Activated CD8-positive, alpha-beta memory T cell treated with anti-CD3 and anti-CD28 coated beads for 24 hours (primary cell): Measurements from ENCODE around the gene TSBP1.
"Not testable (repeated sequence)": the region's sequence is repeated elsewhere in the genome, so short reads cannot be mapped to it uniquely, and the experiment has no call there.

Source experiments
- DNase-seq: peaks from one replicate; pipeline ENCODE4 v3.0.0-alpha.2; 2020

TSBP1 gene

DNA sequence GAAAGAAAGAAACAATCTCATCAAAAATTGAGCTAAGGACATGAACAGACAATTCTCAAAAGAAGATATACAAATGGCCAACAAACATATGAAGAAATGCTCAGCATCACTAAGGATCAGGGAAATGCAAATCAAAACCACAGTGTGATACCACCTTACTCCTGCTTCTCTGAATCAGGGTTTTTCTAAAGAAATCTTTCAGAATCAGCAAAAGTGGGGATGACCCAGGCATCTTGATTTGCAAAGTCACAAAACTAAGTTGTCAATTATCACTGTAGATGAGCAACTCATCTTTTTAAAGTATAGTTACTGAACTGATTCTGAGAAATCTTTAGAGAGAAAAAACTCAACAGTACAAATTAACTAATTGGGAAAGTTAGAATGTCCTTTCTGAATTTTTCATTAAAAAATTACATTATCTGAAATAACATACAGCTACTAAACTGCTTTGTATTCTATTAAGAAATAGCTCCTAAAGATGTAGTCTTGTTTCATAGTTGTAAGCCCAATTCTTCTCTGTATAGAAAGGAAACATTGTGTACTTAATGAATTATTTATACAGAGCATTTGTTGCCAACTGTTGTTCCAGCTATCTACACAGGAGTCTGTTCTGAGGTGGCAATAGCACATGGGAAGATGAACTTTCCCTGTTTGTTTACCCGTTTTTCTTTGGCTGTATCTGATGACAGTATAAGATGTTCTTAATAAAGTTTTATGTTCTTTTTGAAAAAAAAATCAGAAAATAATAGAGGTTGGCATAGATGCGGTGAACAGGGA is 97.7 kb downstream of the TSBP1 start:
- DNase-seq, result not testable (repeated sequence)

DNA sequence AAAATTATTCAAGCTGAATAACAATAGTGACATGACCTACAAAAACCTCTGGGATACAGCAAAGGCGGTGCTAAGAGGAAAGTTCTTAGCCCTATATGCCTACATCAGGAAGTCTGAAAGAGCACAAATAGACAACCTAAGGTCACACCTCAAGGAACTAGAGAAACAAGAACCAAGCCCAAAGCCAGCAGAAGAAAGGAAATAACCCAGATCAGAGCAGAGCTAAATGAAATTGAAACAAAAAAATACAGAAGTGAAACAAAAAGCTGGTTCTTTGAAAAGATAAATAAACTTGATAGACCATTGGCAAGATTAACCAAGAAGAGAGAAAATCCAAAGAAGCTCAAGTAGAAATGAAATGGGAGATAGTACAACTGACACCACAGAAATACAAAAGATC is 100.3 kb downstream of the TSBP1 start:
- no peak for DNase-seq

- DNase-seq, result not testable (repeated sequence)
Observed at GRCh38 chr6:32268459-32268858, 103.2 kb downstream of the TSBP1 start.

GRCh38 chr6:32267035-32267434 is 104.7 kb downstream of the TSBP1 start:
- DNase-seq, result no peak

GRCh38 chr6:32257262-32257661 is 114.4 kb downstream of the TSBP1 start:
- DNase-seq, result not testable (repeated sequence)

- DNase-seq, result peak; percentile 80
Observed at GRCh38 chr6:32255199-32256153, 116.2 kb downstream of the TSBP1 start.

GRCh38 chr6:32254761-32255198 is 116.9 kb downstream of the TSBP1 start:
- no peak for DNase-seq

- DNase-seq, result no peak
Observed at GRCh38 chr6:32252331-32253009, 119.2 kb downstream of the TSBP1 start.

DNA sequence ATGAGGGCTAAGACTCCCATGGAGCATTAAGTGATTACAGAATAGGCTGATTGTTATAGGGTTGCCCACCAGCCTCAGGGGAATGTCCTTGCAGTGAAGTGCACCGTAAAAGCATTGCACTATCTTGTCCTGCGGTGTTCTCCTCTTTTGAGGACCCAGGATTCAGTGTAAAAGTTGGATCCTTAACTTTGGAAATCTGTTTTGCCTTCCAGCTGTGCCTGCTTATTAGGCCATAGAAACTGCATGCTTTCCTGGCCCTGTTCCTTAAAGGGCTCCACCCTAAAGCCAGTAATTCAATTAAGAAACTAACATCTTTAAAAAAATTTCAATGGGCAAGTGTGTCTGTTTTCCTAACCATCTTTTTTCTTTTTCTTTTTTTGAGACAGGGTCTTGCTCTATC is 122.4 kb downstream of the TSBP1 start:
- DNase-seq, result no peak

DNA sequence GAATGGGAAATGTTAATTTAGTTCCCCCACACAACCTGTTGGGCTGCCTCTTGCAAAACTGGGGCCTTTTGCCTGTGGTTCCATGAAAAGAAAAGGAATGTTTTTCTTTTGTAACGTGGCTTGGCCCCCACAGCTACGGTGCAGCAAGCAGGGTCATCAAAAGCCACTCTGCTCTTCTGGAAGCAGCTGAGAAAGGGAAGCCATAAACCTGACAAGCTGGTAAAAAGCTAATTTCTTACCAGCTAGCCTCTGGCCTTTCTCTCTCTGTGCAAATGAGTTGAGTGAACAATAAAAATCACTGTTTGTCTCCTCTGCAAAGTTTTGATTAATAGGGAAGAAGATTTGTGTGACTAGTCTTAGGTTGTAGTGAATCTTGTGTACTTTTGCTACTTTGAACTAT is 124.3 kb downstream of the TSBP1 start:
- no peak for DNase-seq

GRCh38 chr6:32244946-32245398 is 126.7 kb downstream of the TSBP1 start:
- peak; percentile 89 for DNase-seq

GRCh38 chr6:32244270-32244669 is 127.4 kb downstream of the TSBP1 start:
- no peak for DNase-seq
